SU-DHL-6 (cell line): ENCODE results near the gene INVS.
"Not testable (repeated sequence)": the region's sequence is repeated elsewhere in the genome, so short reads cannot be mapped to it uniquely, and the experiment has no call there.

Source experiments
- H2AFZ ChIP-seq: fragments of 200-600 bp; sonication (generic); 2 replicates; pipeline ENCODE4 v1.6.1; 2014; ENCODE audit warnings: low read depth, mild to moderate bottlenecking, moderate library complexity, mixed read lengths, antibody characterized with exemption, low read length; ENCODE audit not compliant: severe bottlenecking
- H3F3A ChIP-seq: fragments of 200-600 bp; shearing (Covaris generic); 2 replicates; pipeline ENCODE4 v1.6.0; 2016; ENCODE audit warnings: antibody characterized with exemption, mild to moderate bottlenecking; ENCODE audit not compliant: insufficient read depth
- H3K27ac ChIP-seq: fragments of 200-600 bp; sonication (generic); 2 replicates; pipeline ENCODE4 v1.5.1; 2016; ENCODE audit warnings: low read depth, mild to moderate bottlenecking, low read length, moderate library complexity, mixed read lengths
- H3K27me3 ChIP-seq: fragments of 200-600 bp; sonication (generic), shearing (Covaris generic); 2 replicates; pipeline ENCODE4 v1.6.0; 2014; ENCODE audit warnings: mild to moderate bottlenecking, low read length
- H3K36me3 ChIP-seq: fragments of 200-600 bp; sonication (generic); 2 replicates; pipeline ENCODE4 v1.6.1; 2014; ENCODE audit warnings: mild to moderate bottlenecking, low read length, mixed read lengths
- H3K4me2 ChIP-seq: fragments of 300-600, 200-600 bp; shearing (Covaris generic), sonication (generic); 2 replicates; pipeline ENCODE4 v1.6.0; 2014; ENCODE audit warnings: low read length, low read depth, mild to moderate bottlenecking; ENCODE audit not compliant: poor library complexity, severe bottlenecking
- H3K4me3 ChIP-seq: fragments of 200-600 bp; sonication (generic); 2 replicates; pipeline ENCODE4 v1.5.1; 2014; ENCODE audit warnings: antibody characterized with exemption, low read length, mild to moderate bottlenecking, mixed read lengths; ENCODE audit not compliant: insufficient read depth, poor library complexity, severe bottlenecking
- H3K79me2 ChIP-seq: fragments of 200-600 bp; sonication (generic); 2 replicates; pipeline ENCODE4 v1.6.1; 2014; ENCODE audit warnings: mild to moderate bottlenecking, low read length, moderate library complexity; ENCODE audit not compliant: insufficient read depth
- H3K9ac ChIP-seq: fragments of 200-600 bp; sonication (generic); 2 replicates; pipeline ENCODE4 v1.7.0; 2014; ENCODE audit warnings: mild to moderate bottlenecking, low read length
- H3K9me2 ChIP-seq: fragments of 200-600 bp; sonication (generic); replicated peaks from 2 replicates; pipeline ENCODE4 v1.6.1; 2014; ENCODE audit warnings: low read length; ENCODE audit not compliant: insufficient read depth
- H3K9me3 ChIP-seq: fragments of 200-600 bp; sonication (generic); 2 replicates; pipeline ENCODE4 v1.6.1; 2014; ENCODE audit warnings: low read length, mixed read lengths; ENCODE audit not compliant: insufficient read depth
- H4K20me1 ChIP-seq: fragments of 200-600 bp; sonication (generic); 2 replicates; pipeline ENCODE4 v1.6.1; 2014; ENCODE audit warnings: low read depth, mild to moderate bottlenecking, antibody characterized with exemption, low read length, moderate library complexity, mixed read lengths
- EZH2phosphoT487 ChIP-seq: fragments of 200-600 bp; sonication (generic), shearing (Covaris generic); conservative IDR thresholded peaks from 2 replicates; pipeline ENCODE4 v1.6.1; 2018; ENCODE audit warnings: mild to moderate bottlenecking, antibody characterized with exemption, low read length, moderate library complexity, mixed read lengths
- TF ChIP-seq, protein P1 (sequence below): fragments of 200-600 bp; sonication (generic); IDR thresholded peaks from one replicate; pipeline ENCODE4 v1.5.1; 2017; ENCODE audit warnings: antibody characterized with exemption, mild to moderate bottlenecking, low read length, moderate library complexity; ENCODE audit not compliant: insufficient read depth, poor library complexity, severe bottlenecking

INVS gene

DNA sequence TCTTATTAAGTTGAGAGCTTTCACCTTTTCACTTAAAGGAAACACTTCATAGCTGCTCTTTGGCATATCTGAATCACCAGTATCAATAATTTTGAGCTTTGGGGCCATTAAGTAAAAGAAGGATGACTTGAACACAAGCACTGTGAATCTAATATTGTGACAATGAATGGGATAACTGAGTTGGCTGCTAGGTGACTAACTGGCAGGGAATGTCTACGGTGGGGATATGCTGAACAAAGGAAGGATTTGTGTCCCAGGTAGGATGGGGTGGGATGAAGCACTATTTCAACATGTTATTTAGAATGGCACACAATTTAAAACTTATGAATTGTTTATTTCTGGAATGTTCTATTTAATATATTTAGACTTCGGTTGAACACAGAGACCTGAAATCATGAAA, 130.1 kb downstream of the INVS start:
- Histone ChIP-seq H3K9me2 (no peaks in the 10 kb centered on the region), H3K79me2 (no peaks in the 10 kb centered on the region), H3K27me3 (no peaks in the 10 kb centered on the region), H3K36me3 (peaks cover 3% of the 10 kb centered on the region; the same call in 1 of the 2 replicates), H4K20me1 (no peaks in the 10 kb centered on the region), H3F3A (no peaks in the 10 kb centered on the region), H3K27ac (no peak overlapping the region), H3K9me3 (no peaks in the 10 kb centered on the region), H3K9ac (no peak overlapping the region), H2AFZ (no peak overlapping the region), H3K4me2 (no peak overlapping the region), H3K4me3 (no peak overlapping the region)
- TF ChIP-seq, protein P1, sequence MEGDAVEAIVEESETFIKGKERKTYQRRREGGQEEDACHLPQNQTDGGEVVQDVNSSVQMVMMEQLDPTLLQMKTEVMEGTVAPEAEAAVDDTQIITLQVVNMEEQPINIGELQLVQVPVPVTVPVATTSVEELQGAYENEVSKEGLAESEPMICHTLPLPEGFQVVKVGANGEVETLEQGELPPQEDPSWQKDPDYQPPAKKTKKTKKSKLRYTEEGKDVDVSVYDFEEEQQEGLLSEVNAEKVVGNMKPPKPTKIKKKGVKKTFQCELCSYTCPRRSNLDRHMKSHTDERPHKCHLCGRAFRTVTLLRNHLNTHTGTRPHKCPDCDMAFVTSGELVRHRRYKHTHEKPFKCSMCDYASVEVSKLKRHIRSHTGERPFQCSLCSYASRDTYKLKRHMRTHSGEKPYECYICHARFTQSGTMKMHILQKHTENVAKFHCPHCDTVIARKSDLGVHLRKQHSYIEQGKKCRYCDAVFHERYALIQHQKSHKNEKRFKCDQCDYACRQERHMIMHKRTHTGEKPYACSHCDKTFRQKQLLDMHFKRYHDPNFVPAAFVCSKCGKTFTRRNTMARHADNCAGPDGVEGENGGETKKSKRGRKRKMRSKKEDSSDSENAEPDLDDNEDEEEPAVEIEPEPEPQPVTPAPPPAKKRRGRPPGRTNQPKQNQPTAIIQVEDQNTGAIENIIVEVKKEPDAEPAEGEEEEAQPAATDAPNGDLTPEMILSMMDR: no peak
- no peak for TF ChIP-seq EZH2phosphoT487

DNA sequence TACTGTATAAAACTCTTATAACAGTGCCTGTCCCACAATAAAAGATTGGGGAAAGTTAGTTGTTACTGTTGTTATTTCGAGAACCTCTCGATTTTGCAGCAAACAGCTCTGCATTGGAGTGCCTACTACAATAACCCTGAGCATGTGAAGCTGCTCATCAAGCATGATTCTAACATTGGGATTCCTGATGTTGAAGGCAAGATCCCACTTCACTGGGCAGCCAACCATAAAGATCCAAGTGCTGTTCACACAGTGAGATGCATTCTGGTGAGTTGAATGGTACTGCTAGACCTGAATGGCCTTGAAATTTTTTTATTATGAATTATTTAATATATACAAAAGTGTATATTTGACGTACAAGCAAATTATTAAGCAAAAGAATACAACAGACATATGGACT, 130.5 kb downstream of the INVS start:
- TF ChIP-seq EZH2phosphoT487: no peak
- TF ChIP-seq, protein P1: no peak
- Histone ChIP-seq H3F3A (no peaks in the 10 kb centered on the region), H3K9me2 (no peaks in the 10 kb centered on the region), H3K9me3 (no peaks in the 10 kb centered on the region), H3K79me2 (no peaks in the 10 kb centered on the region), H4K20me1 (no peaks in the 10 kb centered on the region), H2AFZ (no peak overlapping the region), H3K27me3 (no peaks in the 10 kb centered on the region), H3K4me2 (no peak overlapping the region), H3K36me3 (peaks cover 3% of the 10 kb centered on the region; the same call in 1 of the 2 replicates), H3K4me3 (no peak overlapping the region), H3K27ac (no peak overlapping the region), H3K9ac (no peak overlapping the region)

- H3K9ac ChIP-seq, H3F3A ChIP-seq, H3K9me2 ChIP-seq: not testable (repeated sequence)
Measured at GRCh38 chr9:100236986-100237385, 137.9 kb downstream of the INVS start.

DNA sequence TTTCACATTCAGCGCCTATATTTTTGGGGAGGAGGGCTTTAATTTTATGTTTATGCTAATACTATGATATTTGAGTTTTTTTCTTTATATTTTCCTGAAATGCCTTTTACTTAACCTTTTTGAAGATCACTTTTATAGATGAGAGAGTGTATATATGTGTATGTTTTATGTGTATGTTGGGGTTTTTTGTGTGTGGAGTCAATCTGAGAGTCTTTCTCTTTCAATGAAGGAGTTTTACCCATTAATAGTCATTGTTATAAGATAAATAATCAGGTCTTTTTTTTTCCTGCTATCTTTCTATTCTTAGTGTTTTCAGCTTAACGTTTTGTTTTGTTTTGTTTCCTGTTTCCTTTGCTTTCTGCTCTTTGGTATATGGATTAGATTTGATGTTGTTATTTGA, 141.5 kb downstream of the INVS start:
- no peak overlapping the region for H3K27ac ChIP-seq
- TF ChIP-seq EZH2phosphoT487: no peak
- TF ChIP-seq, protein P1: no peak
- H3K27me3 ChIP-seq: no peaks in the 10 kb centered on the region
- no peaks in the 10 kb centered on the region for H3K79me2 ChIP-seq
- H3K9me3 ChIP-seq: no peaks in the 10 kb centered on the region
- no peak overlapping the region for H3K9ac ChIP-seq
- H3K4me2 ChIP-seq: no peak overlapping the region
- peaks cover 18% of the 10 kb centered on the region; the same call in 1 of the 2 replicates for H3K36me3 ChIP-seq
- H3F3A ChIP-seq: no peaks in the 10 kb centered on the region
- H4K20me1 ChIP-seq: no peaks in the 10 kb centered on the region
- H3K4me3 ChIP-seq: no peak overlapping the region
- no peak overlapping the region for H2AFZ ChIP-seq
- no peaks in the 10 kb centered on the region for H3K9me2 ChIP-seq

More at GRCh38 chr9:100236986-100237385, 137.9 kb downstream of the INVS start:
- H3K27me3 ChIP-seq, H3K36me3 ChIP-seq, H4K20me1 ChIP-seq, H2AFZ ChIP-seq, H3K4me2 ChIP-seq, H3K4me3 ChIP-seq, H3K79me2 ChIP-seq, H3K9me3 ChIP-seq, H3K27ac ChIP-seq: not testable (repeated sequence)
